LHCN-M2 (cell line): ENCODE data around the gene ASCC3. TPM values are rescaled to one million over a fixed set of nuclear protein-coding genes. Genes with fewer than 3 reads are reported as not detected.
"Not testable (repeated sequence)": the region's sequence is repeated elsewhere in the genome, so short reads cannot be mapped to it uniquely, and the experiment has no call there.

Experiments
- DNase-seq: peaks from one replicate; pipeline ENCODE4 v3.0.0-alpha.2; 2012; ENCODE audit warnings: low read depth
- total RNA-seq: library from RNA; depleted of rRNA; stranded (reverse); fragments of >200 nt; gene quantifications from 2 replicates; pipeline ENCODE4 v1.2.3, GENCODE V29; 2014

The ASCC3 gene
- total RNA-seq, 1 experiment from 2014 or later, result 87.1 TPM

DNA sequence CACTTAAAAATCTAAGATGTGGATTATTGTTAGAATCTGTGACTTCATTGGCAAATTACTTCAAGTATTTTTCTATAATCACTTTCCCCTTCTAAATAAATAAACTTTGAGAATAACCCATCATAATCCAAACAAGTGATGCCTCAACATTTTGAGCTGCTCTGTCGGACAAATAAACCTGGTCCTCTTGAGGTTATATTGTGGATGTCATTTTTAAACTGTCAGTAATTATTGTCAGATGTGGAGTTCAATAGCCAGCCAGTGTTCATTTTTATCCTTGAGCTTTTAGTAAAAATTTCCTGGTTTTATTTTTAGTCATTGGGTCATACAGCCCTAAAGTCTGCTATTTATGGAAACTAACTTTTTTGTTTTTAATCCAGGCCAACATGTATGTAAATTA lies 9.5 kb upstream of the ASCC3 start:
- DNase-seq, result not testable (repeated sequence)

DNA sequence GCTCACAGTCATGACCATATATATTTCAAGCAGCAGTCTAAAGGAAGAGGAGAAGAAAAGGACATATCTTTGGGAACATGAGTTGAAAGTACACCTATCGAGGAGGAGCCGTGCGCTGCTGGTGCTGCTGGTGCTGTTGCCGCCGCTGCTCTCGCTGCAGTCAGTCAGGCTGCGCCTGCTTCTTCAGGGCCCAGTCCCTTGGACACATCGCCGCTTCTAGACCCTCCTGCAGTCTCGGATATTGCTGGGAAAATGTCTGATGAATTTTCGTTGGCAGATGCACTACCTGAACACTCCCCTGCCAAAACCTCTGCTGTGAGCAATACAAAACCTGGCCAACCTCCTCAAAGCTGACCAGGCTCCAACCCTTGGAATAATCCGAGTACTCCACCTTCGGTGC lies 8.2 kb upstream of the ASCC3 start:
- DNase-seq, result no peak

DNA sequence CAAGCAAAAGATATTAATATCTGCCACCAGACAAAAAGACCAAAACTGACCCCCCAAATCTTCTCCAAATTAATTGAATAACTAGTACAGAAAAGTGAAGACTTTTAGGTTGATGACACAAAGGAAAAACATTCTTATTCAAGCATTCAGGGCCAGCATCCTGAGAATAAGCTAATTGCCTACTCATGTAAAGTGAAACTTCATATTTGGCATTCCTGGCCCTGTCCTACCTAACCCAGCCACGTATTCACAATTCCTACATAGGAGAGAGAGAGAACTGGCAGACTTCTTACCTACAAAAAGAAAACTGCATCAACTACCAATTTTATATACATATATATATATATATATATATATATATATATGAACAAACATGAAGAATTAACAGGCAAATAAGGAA lies 4.9 kb upstream of the ASCC3 start:
- DNase-seq, result no peak

DNA sequence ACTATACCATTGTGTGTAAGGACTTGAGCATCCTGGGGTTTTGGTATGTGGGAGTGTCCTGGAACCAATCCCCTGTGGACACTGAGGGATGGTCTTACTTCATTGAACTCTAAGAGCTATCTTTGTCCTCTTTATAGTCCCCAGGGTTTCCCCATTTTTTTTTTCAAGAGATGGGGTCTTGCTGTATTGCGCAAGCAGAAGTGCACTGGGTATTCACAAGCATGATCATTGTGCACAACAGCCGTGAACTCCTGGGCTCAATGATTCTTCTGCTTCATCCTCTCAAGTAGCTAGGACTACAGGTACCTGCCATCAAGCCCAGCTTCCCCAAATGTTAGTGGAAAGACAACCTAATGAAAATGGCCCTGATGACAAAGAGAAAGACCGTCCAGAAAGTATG lies 2.2 kb upstream of the ASCC3 start:
- no peak for DNase-seq

DNA sequence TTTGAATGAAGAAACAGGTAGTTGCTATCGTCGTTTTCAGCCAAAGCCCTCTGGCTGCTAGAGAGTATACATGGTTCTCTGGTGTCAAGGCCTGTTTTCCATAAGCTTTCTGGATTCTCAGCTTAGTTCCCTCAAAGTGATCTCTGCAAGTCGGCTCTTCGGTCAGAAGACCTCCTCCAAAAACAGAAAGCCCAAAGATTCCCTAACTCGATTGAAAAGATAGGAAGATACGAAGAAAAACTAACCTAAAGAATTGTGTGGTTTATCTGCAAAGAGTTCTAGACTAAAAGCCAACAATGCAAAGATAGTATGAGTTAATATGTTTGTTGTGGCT lies 545 bp upstream of the ASCC3 start:
- DNase-seq, result peak; percentile 13

DNA sequence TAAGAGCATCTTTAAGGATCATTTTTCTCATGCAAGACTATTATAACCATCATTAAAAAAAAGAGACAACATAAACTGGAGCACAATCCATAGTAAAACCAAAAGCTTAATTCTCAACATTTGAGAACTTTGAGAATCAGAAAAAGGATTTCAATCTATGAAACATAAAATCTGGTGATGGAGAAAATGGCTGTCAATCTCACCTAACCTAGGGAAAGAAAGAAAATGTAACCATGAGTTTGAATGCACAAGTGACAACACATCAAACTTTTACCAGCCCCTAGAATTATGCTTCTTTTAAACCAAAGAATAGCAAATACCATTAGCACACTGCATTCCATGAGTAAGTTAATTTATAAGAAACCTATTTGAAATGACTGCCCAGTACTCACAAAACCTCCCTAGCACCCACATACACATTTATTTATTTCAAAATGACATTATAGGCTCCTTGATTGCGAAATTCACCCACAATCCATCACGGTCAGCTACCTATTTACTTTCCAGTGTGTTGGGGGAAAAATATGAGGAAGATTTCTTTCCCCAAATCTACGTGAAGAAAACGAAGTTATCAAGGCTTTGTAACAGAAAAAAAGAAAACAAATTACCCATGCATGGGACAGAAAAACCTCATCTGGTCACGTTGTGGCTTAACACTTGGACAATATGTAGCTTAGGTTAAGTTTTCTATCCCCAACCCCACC lies 828 bp downstream of the ASCC3 start:
- DNase-seq, result peak; percentile 19

DNA sequence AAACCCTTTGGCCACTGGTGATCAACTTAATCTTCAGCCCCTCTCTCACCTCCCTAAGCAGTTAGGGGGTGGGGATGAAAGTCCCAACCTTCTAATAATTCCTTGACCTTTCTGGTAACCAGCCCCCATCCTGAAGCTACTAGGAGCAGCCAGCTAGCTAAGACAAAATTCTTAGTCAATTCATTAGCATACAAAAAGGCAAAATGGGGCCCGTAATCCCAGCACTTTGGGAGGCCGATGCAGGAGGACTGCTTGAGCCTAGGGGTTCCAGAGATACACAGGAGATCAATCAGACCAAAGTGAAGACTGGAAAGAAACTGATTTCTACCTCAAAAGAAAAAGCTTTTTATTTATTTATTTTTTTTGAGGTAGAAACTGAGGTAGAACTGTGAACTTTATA lies 1.8 kb downstream of the ASCC3 start:
- no peak for DNase-seq

DNA sequence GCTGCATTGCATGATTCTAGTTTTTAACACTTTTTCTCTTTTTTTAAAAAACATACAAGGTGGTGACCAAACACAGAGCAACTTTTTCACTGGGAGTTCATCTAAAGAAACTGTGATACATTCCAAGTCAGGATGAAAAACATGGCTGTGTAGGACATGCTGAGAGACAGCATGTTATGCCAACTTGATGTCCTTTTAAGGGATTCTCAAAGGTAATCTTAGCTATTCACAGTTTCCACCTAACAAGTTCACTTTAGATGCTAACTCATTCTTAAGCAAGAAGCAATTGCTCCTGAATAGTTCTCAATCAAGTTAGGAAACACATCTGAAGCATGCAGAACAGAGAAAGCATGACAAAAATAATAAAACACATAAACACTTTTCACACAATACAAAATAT lies 3.3 kb downstream of the ASCC3 start:
- no peak for DNase-seq

DNA sequence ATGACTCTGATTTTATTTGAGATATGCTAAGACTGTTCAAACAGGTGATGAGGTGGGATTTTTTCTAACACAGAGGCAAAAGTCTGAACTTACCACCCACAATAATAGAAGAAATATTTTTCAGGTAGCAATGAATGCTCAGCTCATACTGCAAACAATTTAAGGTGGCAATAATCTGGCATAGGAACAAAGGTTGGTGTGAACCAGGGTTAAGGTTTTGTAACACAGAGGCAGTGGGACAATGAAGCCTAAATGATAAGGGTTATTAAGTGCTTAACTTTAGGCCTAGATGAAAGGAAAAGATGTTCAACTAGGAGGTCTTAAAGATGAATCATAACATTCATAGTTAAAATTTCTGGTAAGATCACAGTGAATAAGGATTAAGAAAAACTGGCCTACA lies 4.9 kb downstream of the ASCC3 start:
- DNase-seq, result no peak

DNA sequence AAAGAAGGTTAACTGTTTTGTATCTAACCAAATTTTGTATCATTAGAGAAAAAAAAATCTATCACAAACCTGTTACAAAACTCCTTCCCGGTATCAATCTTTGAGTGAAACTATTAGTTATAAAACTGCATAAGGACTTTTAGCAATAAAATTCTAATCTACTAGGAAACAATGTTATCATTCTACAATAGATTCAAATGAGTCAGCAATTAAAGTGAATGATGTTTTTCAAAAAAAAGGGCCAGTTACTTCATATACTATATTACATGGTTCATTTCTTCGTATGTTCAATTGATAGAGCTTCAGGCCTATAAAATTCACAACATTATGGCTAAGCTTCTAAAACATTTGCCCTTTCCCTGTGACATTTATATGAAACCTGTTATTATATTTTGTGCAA lies 15.6 kb downstream of the ASCC3 start:
- no peak for DNase-seq

DNA sequence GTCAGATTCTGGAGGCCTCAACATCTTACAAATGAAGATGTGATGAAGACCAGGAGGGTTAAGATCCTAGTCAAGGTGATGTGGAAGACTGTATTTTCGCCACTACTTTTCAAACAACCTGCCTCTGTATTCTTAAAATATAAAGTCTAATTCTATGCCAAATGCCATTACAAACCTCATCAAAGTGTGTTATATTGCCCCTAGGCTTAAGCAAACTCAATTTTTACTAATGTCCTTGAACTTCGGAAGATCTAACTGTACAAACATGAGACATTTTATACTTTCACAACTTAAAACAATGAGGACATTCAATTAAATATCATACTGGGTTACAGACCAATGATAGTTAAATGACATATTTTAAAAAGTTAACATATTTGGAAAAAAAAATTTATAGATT lies 19.1 kb downstream of the ASCC3 start:
- DNase-seq, result no peak

DNA sequence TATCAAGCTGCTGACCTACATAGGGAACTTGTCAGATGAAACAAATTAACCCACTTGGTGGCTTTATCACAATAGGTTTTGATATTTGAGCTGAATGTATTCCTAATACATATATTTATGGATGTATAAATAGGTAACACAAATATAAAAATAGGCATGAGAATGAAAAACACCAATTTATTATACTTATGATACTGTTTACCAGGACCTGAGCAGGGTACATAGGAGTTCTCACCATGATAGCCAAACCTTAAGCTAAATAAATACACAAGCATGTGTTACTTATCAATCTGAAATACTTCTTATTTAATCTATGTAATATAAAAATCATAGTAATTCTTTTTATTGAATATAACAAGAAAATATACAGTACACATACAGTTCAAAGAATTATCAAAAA lies 25.0 kb downstream of the ASCC3 start:
- no peak for DNase-seq

DNA sequence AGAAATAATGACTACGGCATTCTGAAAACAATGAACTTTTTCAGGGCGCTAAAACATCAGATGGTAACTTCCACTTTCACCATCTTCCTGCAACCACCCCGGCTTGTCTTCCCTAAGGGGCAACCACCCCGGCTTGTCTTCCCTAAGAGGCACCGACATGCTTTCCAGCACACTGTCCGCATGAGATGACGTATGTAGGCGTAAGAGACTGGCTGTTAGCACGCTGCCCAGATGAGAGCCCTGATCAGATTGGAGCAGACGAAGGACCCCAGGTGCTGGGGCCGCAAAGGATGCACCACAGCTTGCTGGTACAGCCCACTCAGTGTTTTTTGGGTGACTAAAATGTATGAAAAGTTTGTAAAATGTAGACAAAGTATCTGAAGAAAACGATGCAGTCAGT lies 29.3 kb downstream of the ASCC3 start:
- no peak for DNase-seq

DNA sequence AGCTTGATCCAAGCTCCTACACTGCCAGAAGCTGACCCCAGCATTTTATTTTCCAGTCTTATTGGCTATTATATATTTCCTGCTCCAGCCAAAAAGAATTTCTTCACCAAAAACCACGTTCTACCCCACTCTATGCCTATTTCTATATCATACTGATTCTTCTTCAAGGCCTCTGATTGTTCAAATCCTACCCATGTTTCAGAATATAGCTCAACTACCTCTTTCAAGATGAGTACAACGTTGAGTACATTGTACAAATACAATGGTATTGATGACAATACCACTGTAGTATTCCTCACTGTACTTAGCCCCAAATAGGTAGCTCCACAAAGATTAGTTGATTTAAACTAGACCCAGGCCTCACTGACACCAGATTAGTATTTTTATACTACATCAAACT lies 31.0 kb downstream of the ASCC3 start:
- no peak for DNase-seq

DNA sequence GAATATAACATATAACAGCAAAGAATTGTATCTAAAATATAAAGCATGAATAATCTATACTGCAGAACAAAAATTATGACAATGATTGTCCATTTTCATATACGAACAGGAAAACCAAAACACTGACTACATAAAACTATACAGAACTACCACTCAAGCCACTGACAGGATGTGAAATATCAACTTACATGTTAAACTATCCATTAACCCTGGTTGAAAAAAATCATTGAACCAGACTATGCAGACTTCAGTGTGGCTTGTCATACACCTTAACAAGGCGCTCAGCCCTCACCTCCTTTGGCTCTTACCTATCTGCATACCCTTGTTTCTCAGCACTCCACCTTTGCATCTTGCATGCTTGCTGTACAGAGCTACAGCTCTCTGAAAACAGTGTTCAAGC lies 34.9 kb downstream of the ASCC3 start:
- no peak for DNase-seq

DNA sequence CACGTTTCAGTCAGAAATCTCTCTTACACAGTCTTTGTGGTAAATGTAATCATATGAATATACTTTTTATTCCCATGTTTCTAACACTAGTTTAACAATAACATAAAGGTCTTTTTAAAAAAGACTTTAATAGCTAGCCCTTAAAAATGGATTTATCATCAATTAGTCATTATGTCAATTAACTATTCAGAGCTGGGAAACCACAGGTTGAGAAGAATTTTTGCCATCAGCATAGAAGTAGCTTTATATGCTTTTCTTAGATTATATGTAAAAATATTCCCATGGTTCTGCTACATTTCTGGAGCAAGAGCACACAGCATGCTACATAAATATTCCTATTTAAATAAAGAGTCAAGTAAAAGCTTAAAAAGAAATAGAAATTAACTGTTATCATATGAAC lies 35.5 kb downstream of the ASCC3 start:
- DNase-seq, result no peak

DNA sequence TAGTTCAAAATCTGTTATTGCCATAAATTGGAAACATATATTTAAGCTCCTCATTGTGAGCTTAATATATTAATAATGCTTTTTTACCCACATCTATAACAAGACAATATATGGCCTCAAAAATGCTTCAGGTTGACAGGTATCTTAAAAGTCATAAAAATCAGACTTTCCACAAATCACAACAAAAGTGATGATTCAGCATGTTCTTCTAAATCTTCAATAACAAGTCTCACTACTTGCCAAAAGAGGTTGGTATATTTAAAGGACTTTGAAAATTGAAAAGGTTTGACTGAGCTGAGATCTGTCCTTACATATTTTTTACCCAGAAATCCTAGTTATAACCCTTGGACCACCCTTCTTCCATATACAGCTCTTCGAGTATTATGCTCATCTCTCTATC lies 41.7 kb downstream of the ASCC3 start:
- no peak for DNase-seq

DNA sequence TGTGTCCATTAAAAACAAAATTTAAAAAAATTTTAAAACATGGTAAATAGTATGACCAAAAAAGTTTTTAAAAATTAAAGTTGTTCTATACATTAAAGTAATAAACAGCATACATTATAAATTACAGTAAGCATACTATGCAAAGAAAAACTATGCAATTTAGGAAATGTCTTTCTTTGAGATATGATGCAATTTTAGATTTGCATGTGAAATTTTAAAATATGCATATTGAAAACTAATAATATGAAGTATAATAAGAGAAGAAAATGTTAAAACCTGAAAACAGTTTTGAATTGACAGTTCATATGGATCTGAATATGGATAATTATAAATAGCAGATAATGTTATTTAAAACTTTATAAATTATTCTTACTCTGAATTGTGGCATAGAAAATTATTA lies 43.1 kb downstream of the ASCC3 start:
- DNase-seq, result no peak

DNA sequence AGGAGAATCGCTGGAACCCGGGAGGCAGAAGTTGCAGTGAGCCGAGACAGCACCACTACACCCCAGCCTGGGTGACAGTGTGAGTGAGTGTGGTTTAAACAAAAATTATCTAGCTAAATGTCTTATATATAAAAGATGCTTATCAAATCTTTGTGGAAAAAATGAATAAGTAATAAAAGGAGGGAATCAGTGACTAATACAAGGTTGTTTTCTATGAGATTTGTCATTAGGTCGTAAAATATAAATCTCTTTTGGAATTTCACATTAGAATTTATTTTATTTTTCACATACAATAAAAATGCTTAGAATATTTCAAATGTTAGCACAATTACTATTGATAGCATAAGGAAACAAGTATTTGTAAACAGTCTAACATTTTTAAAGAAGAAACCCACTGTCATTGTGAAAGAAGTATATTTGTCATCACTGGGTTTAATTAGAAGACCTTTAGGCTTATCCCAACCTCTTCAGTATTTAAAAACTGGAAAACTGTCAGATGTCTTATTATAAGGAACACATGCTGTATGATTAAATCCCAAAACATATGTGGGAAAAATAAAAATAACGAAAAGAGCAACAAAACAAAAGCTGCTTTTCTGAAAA lies 47.1 kb downstream of the ASCC3 start:
- no peak for DNase-seq

DNA sequence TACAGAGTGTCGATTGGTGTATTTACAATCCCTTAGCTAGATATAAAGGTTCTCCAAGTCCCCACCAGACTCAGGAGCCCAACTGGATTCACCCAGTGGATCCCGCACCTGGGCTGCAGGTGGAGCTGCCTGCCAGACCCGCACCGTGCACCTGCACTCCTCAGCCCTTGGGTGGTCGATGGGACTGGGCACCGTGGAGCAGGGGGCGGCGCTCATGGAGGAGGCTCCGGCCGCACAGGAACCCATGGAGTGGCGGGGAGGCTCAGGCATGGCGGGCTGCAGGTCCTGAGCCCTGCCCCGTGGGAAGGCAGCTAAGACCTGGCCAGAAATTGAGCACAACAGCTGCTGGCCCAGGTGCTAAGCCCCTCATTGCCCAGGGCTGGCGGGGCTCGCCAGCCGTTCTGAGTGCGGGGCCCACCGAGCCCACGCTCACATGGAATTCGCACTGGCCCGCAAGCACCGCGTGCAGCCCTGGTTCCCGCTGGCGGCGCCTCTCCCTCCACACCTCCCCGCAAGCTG lies 52.0 kb downstream of the ASCC3 start:
- DNase-seq, result not testable (repeated sequence)

DNA sequence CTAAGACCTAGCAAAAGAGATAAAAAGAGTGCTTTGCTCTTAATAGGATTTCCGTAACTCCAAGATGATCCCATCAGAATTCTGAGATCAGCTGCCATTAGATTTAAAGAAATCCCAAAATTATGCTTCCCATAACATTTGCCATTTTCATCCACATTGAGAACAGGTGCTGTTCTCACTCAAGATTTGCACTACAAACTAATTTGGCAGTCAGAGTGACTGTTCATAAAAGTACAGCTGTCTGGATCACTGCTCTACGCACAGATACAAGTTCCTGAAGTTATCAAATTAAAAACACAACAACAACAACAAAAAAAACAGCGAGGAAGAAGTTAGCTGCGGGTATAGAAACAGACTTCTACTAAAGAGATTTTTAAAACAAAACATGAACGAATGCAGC lies 58.1 kb downstream of the ASCC3 start:
- DNase-seq, result peak; percentile 60

DNA sequence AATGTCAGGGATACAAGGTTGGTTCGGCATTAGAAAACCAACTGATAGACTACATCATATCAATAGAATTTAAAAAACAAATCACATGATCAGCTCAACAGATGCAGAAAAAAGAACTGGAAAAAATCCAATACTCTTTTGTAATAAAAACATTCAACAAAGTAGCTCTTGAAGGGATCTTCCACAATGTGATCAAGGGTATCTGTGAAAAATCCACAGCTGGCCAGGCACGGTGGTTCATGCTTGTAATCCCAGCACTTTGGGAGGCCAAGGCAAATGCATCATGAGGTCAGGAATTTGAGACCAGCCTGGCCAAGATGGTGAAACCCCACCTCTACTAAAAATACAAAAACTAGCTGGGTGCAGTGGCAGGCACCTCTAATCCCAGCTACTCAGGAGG lies 63.1 kb downstream of the ASCC3 start:
- peak; percentile 27 for DNase-seq

DNA sequence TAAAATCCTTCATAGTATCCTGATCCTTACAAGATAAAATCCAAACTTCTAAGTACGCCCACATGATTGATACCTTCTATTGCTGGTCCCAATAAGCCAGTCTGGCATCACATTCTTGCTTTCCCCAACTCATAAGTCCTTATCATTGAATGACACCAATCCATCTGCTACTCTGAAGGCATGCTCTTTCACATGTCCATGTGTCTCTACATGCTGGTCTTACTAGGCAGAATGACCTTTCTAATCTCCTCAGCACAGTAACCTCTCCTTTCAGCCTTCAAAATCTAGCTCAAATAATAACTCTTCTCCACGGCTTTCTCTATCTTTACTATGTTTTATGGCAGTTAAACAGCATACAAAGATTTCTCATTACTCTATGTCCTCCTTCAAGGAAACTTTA lies 71.1 kb downstream of the ASCC3 start:
- DNase-seq, result no peak

DNA sequence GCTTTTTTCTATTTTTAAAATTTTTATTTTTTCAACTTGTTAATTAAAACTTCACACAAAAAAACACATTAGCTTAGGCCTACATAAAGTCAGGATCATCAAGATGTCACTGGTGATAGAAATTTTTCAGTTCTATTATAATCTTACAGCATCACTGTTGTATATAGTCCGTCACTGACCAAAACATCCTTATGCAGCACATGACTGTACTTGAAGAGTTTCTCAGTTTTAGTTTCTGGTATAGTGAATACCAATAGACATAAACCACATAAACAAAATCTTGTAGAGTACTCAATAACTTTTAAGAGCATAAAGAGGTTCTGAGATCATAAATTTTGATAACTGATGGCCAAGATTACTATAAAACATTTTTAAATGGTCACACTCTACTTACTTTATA lies 71.8 kb downstream of the ASCC3 start:
- DNase-seq, result no peak
